ENCODE results near the gene LRRC31.

The LRRC31 gene
- total RNA-seq: 0 reads per million in 3 donors

GRCh38 chr3:169869484-169870220 lies at the start of gene LRRC31:
Gene LRRC31 (minus strand): TSS chr3:169869935. CDS start chr3:169869807, 128 bp downstream.
- no peak for DNase-seq
- Histone ChIP-seq H3K27me3 (replicated peaks; ENCODE audit: control insufficient read depth, insufficient read depth, low read length, poor library complexity, severe bottlenecking) (no peaks in the 10 kb centered on the region), H3K4me1 (ENCODE audit: control insufficient read depth, insufficient read depth, low read length, poor library complexity, severe bottlenecking) (peaks cover 10% of the 10 kb centered on the region), H3K9me3 (ENCODE audit: control insufficient read depth, low read length) (no peaks in the 10 kb centered on the region), H3K27ac (ENCODE audit: insufficient read depth, low read length, poor library complexity, severe bottlenecking) (no peak within 1 kb of the TSS), H3K4me3 (ENCODE audit: insufficient read depth, low read depth, low read length, poor library complexity, severe bottlenecking) (no peak within 1 kb of the TSS), H3K36me3 (ENCODE audit: control insufficient read depth, insufficient read depth, low read length) (no peaks in the 10 kb centered on the region)

GRCh38 chr3:169914321-169914720 lies 44.6 kb upstream of the LRRC31 start:
- Histone ChIP-seq H3K27ac (ENCODE audit: insufficient read depth, low read length, poor library complexity, severe bottlenecking) (no peak overlapping the region), H3K9me3 (ENCODE audit: control insufficient read depth, low read length) (no peaks in the 10 kb centered on the region), H3K4me3 (ENCODE audit: insufficient read depth, low read depth, low read length, poor library complexity, severe bottlenecking) (no peak overlapping the region), H3K4me1 (ENCODE audit: control insufficient read depth, insufficient read depth, low read length, poor library complexity, severe bottlenecking) (no peaks in the 10 kb centered on the region), H3K27me3 (replicated peaks; ENCODE audit: control insufficient read depth, insufficient read depth, low read length, poor library complexity, severe bottlenecking) (no peaks in the 10 kb centered on the region), H3K36me3 (ENCODE audit: control insufficient read depth, insufficient read depth, low read length) (no peaks in the 10 kb centered on the region)
- no peak for DNase-seq

- no peak overlapping the region for H3K27ac ChIP-seq (ENCODE audit: insufficient read depth, low read length, poor library complexity, severe bottlenecking)
- H3K4me1 ChIP-seq (ENCODE audit: control insufficient read depth, insufficient read depth, low read length, poor library complexity, severe bottlenecking): no peaks in the 10 kb centered on the region
- no peaks in the 10 kb centered on the region for H3K27me3 ChIP-seq (replicated peaks; ENCODE audit: control insufficient read depth, insufficient read depth, low read length, poor library complexity, severe bottlenecking)
- H3K9me3 ChIP-seq (ENCODE audit: control insufficient read depth, low read length): no peaks in the 10 kb centered on the region
- no peak for DNase-seq
- no peaks in the 10 kb centered on the region for H3K36me3 ChIP-seq (ENCODE audit: control insufficient read depth, insufficient read depth, low read length)
- no peak overlapping the region for H3K4me3 ChIP-seq (ENCODE audit: insufficient read depth, low read depth, low read length, poor library complexity, severe bottlenecking)
Observed at GRCh38 chr3:169913323-169913722, 43.6 kb upstream of the LRRC31 start.

GRCh38 chr3:169911272-169911671 lies 41.5 kb upstream of the LRRC31 start, which contains the start of gene SAMD7:
Gene SAMD7 (plus strand): TSS chr3:169911572. CDS start chr3:169919499, 7,927 bp downstream.
- no peaks in the 10 kb centered on the region for H3K36me3 ChIP-seq (ENCODE audit: control insufficient read depth, insufficient read depth, low read length)
- H3K27ac ChIP-seq (ENCODE audit: insufficient read depth, low read length, poor library complexity, severe bottlenecking): no peak within 1 kb of the TSS
- no peaks in the 10 kb centered on the region for H3K9me3 ChIP-seq (ENCODE audit: control insufficient read depth, low read length)
- no peak for DNase-seq
- H3K4me1 ChIP-seq (ENCODE audit: control insufficient read depth, insufficient read depth, low read length, poor library complexity, severe bottlenecking): no peaks in the 10 kb centered on the region
- no peak within 1 kb of the TSS for H3K4me3 ChIP-seq (ENCODE audit: insufficient read depth, low read depth, low read length, poor library complexity, severe bottlenecking)
- H3K27me3 ChIP-seq (replicated peaks; ENCODE audit: control insufficient read depth, insufficient read depth, low read length, poor library complexity, severe bottlenecking): no peaks in the 10 kb centered on the region

GRCh38 chr3:169907944-169908343 lies 38.2 kb upstream of the LRRC31 start:
- Histone ChIP-seq H3K4me3 (ENCODE audit: insufficient read depth, low read depth, low read length, poor library complexity, severe bottlenecking) (no peak overlapping the region), H3K27ac (ENCODE audit: insufficient read depth, low read length, poor library complexity, severe bottlenecking) (no peak overlapping the region), H3K4me1 (ENCODE audit: control insufficient read depth, insufficient read depth, low read length, poor library complexity, severe bottlenecking) (no peaks in the 10 kb centered on the region), H3K9me3 (ENCODE audit: control insufficient read depth, low read length) (no peaks in the 10 kb centered on the region), H3K36me3 (ENCODE audit: control insufficient read depth, insufficient read depth, low read length) (no peaks in the 10 kb centered on the region), H3K27me3 (replicated peaks; ENCODE audit: control insufficient read depth, insufficient read depth, low read length, poor library complexity, severe bottlenecking) (no peaks in the 10 kb centered on the region)
- no peak for DNase-seq

GRCh38 chr3:169907476-169907875 lies 37.7 kb upstream of the LRRC31 start:
- Histone ChIP-seq H3K36me3 (ENCODE audit: control insufficient read depth, insufficient read depth, low read length) (no peaks in the 10 kb centered on the region), H3K4me3 (ENCODE audit: insufficient read depth, low read depth, low read length, poor library complexity, severe bottlenecking) (no peak overlapping the region), H3K4me1 (ENCODE audit: control insufficient read depth, insufficient read depth, low read length, poor library complexity, severe bottlenecking) (no peaks in the 10 kb centered on the region), H3K27me3 (replicated peaks; ENCODE audit: control insufficient read depth, insufficient read depth, low read length, poor library complexity, severe bottlenecking) (no peaks in the 10 kb centered on the region), H3K27ac (ENCODE audit: insufficient read depth, low read length, poor library complexity, severe bottlenecking) (no peak overlapping the region), H3K9me3 (ENCODE audit: control insufficient read depth, low read length) (no peaks in the 10 kb centered on the region)
- no peak for DNase-seq

GRCh38 chr3:169905404-169905803 lies 35.7 kb upstream of the LRRC31 start:
- Histone ChIP-seq H3K27ac (ENCODE audit: insufficient read depth, low read length, poor library complexity, severe bottlenecking) (no peak overlapping the region), H3K4me1 (ENCODE audit: control insufficient read depth, insufficient read depth, low read length, poor library complexity, severe bottlenecking) (no peaks in the 10 kb centered on the region), H3K4me3 (ENCODE audit: insufficient read depth, low read depth, low read length, poor library complexity, severe bottlenecking) (no peak overlapping the region), H3K27me3 (replicated peaks; ENCODE audit: control insufficient read depth, insufficient read depth, low read length, poor library complexity, severe bottlenecking) (no peaks in the 10 kb centered on the region), H3K36me3 (ENCODE audit: control insufficient read depth, insufficient read depth, low read length) (no peaks in the 10 kb centered on the region), H3K9me3 (ENCODE audit: control insufficient read depth, low read length) (no peaks in the 10 kb centered on the region)
- no peak for DNase-seq

- no peaks in the 10 kb centered on the region for H3K9me3 ChIP-seq (ENCODE audit: control insufficient read depth, low read length)
- no peak for DNase-seq
- H3K4me1 ChIP-seq (ENCODE audit: control insufficient read depth, insufficient read depth, low read length, poor library complexity, severe bottlenecking): no peaks in the 10 kb centered on the region
- H3K27me3 ChIP-seq (replicated peaks; ENCODE audit: control insufficient read depth, insufficient read depth, low read length, poor library complexity, severe bottlenecking): no peaks in the 10 kb centered on the region
- no peak overlapping the region for H3K4me3 ChIP-seq (ENCODE audit: insufficient read depth, low read depth, low read length, poor library complexity, severe bottlenecking)
- no peaks in the 10 kb centered on the region for H3K36me3 ChIP-seq (ENCODE audit: control insufficient read depth, insufficient read depth, low read length)
- no peak overlapping the region for H3K27ac ChIP-seq (ENCODE audit: insufficient read depth, low read length, poor library complexity, severe bottlenecking)
Observed at GRCh38 chr3:169901453-169901852, 31.7 kb upstream of the LRRC31 start.

- Histone ChIP-seq H3K4me1 (ENCODE audit: control insufficient read depth, insufficient read depth, low read length, poor library complexity, severe bottlenecking) (no peaks in the 10 kb centered on the region), H3K9me3 (ENCODE audit: control insufficient read depth, low read length) (no peaks in the 10 kb centered on the region), H3K27ac (ENCODE audit: insufficient read depth, low read length, poor library complexity, severe bottlenecking) (no peak overlapping the region), H3K36me3 (ENCODE audit: control insufficient read depth, insufficient read depth, low read length) (no peaks in the 10 kb centered on the region), H3K27me3 (replicated peaks; ENCODE audit: control insufficient read depth, insufficient read depth, low read length, poor library complexity, severe bottlenecking) (no peaks in the 10 kb centered on the region), H3K4me3 (ENCODE audit: insufficient read depth, low read depth, low read length, poor library complexity, severe bottlenecking) (no peak overlapping the region)
- DNase-seq: no peak
Observed at GRCh38 chr3:169897284-169897683, 27.5 kb upstream of the LRRC31 start.

GRCh38 chr3:169895072-169895471 lies 25.3 kb upstream of the LRRC31 start:
- Histone ChIP-seq H3K4me3 (ENCODE audit: insufficient read depth, low read depth, low read length, poor library complexity, severe bottlenecking) (no peak overlapping the region), H3K27me3 (replicated peaks; ENCODE audit: control insufficient read depth, insufficient read depth, low read length, poor library complexity, severe bottlenecking) (no peaks in the 10 kb centered on the region), H3K27ac (ENCODE audit: insufficient read depth, low read length, poor library complexity, severe bottlenecking) (no peak overlapping the region), H3K36me3 (ENCODE audit: control insufficient read depth, insufficient read depth, low read length) (no peaks in the 10 kb centered on the region), H3K4me1 (ENCODE audit: control insufficient read depth, insufficient read depth, low read length, poor library complexity, severe bottlenecking) (no peaks in the 10 kb centered on the region), H3K9me3 (ENCODE audit: control insufficient read depth, low read length) (no peaks in the 10 kb centered on the region)
- no peak for DNase-seq

Data from effector memory CD4-positive, alpha-beta T cell (primary cell).